H1 (cell line): ENCODE measurements around the gene PELI2. TPM values are rescaled to one million over a fixed set of nuclear protein-coding genes. Genes with fewer than 3 reads are reported as not detected.

Experiments
- CTCF ChIA-PET: fragments of 300-600 bp; sonication (Branson Sonifier 250); formaldehyde crosslinking; loops from one replicate; lab custom pipeline; 2021; ENCODE audit not compliant: partially characterized antibody; lab: Charles Lee
- POLR2A ChIA-PET: fragments of 300-600 bp; sonication (Branson Sonifier 250); formaldehyde crosslinking; loops from one replicate; lab custom pipeline; 2021; ENCODE audit warnings: inconsistent platforms; ENCODE audit not compliant: partially characterized antibody; lab: Charles Lee
- DNase-seq, 2 experiments: peaks; one replicate each; pipeline versions ENCODE4 v3.0.0 to v3.0.0-alpha.2; 2010 to 2022; ENCODE audit warnings: low spot score in 2 of 2, low read depth in 1 of 2, mixed read lengths in 1 of 2
- FAIRE-seq: peaks from 2 replicates; lab custom pipeline; 2011; peaks lifted over from hg19 to GRCh38; lab: Jason Lieb, UNC
- H2AFZ ChIP-seq: 2 replicates; pipeline ENCODE4 v1.8.1; 2012; ENCODE audit warnings: low read length, inconsistent platforms
- H2AK5ac ChIP-seq: 2 replicates; pipeline ENCODE4 v1.6.1; 2013; ENCODE audit warnings: low read depth, low read length
- H2BK120ac ChIP-seq: replicated peaks from 2 replicates; pipeline ENCODE3; 2013; ENCODE audit warnings: low read depth, low read length, inconsistent platforms
- H2BK12ac ChIP-seq: 2 replicates; pipeline ENCODE4 v1.6.1; 2013; ENCODE audit warnings: low read depth, low read length
- H2BK15ac ChIP-seq: 2 replicates; pipeline ENCODE4 v1.6.1; 2013; ENCODE audit warnings: low read length
- H2BK20ac ChIP-seq: 2 replicates; pipeline ENCODE4 v1.6.1; 2013; ENCODE audit warnings: low read length
- H2BK5ac ChIP-seq: 2 replicates; pipeline ENCODE4 v1.6.1; 2013; ENCODE audit warnings: low read depth, low read length
- H3K14ac ChIP-seq: 2 replicates; pipeline ENCODE4 v1.6.1; 2013; ENCODE audit warnings: inconsistent platforms; ENCODE audit not compliant: insufficient read length
- H3K18ac ChIP-seq: 2 replicates; pipeline ENCODE4 v1.6.1; 2013; ENCODE audit warnings: low read length; ENCODE audit errors: extremely low read depth
- H3K23ac ChIP-seq: 2 replicates; pipeline ENCODE4 v1.6.1; 2013; ENCODE audit warnings: inconsistent platforms; ENCODE audit not compliant: insufficient read length
- H3K23me2 ChIP-seq: 2 replicates; pipeline ENCODE4 v1.6.1; 2013; ENCODE audit warnings: low read depth, low read length
- H3K27ac ChIP-seq: 2 replicates; pipeline ENCODE4 v1.6.1; 2011; ENCODE audit warnings: low read depth, low read length, inconsistent platforms
- H3K27me3 ChIP-seq, 4 experiments: replicated peaks in 1 of 4; 1 replicate in 1 of 4; 2 replicates in 3 of 4; pipeline versions ENCODE4 v1.6.1 to v1.8.1; 2011 to 2013; ENCODE audit warnings: low read length in 3 of 4, mild to moderate bottlenecking in 3 of 4, inconsistent platforms in 2 of 4, mixed read lengths in 2 of 4, moderate library complexity in 1 of 4; ENCODE audit not compliant: control insufficient read depth in 3 of 4, insufficient read depth in 3 of 4; ENCODE audit errors: extremely low read depth in 1 of 4
- H3K36me3 ChIP-seq, 4 experiments: 2 replicates each; pipeline versions ENCODE4 v1.6.1 to v1.8.1; 2011 to 2013; ENCODE audit warnings: mild to moderate bottlenecking in 4 of 4, low read length in 3 of 4, moderate library complexity in 2 of 4, control low read depth in 1 of 4, inconsistent platforms in 1 of 4; ENCODE audit not compliant: insufficient read depth in 4 of 4, control insufficient read depth in 2 of 4
- H3K4ac ChIP-seq: replicated peaks from 2 replicates; pipeline ENCODE3; 2013; ENCODE audit warnings: low read length, low read depth, mixed read lengths, inconsistent platforms; ENCODE audit not compliant: insufficient read length
- H3K4me1 ChIP-seq, 4 experiments: replicated peaks in 1 of 4; 1 replicate in 1 of 4; 2 replicates in 3 of 4; pipeline versions ENCODE4 v1.6.1 to v1.8.1; 2011 to 2013; ENCODE audit warnings: low read length in 3 of 4, inconsistent platforms in 2 of 4, mixed read lengths in 1 of 4; ENCODE audit not compliant: insufficient read depth in 4 of 4, control insufficient read depth in 3 of 4
- H3K4me2 ChIP-seq, 2 experiments: 2 replicates each; pipeline versions ENCODE4 v1.6.1 to v1.8.1; 2011 to 2013; ENCODE audit warnings: low read depth in 2 of 2, low read length in 2 of 2, control low read depth in 1 of 2, inconsistent platforms in 1 of 2, mild to moderate bottlenecking in 1 of 2; ENCODE audit not compliant: insufficient read depth in 1 of 2
- H3K4me3 ChIP-seq, 4 experiments: fragments of 200-600, 300-600 bp in 1 of 4; sonication (generic), shearing (Covaris generic), sonication (Bioruptor Twin) in 1 of 4; 2 replicates each; pipeline versions ENCODE4 v1.5.1 to v1.8.1; 2011 to 2016; ENCODE audit warnings: low read length in 4 of 4, low read depth in 3 of 4, control low read depth in 2 of 4, inconsistent platforms in 2 of 4, mild to moderate bottlenecking in 2 of 4, mixed read lengths in 1 of 4, moderate library complexity in 1 of 4; ENCODE audit not compliant: insufficient read depth in 2 of 4; ENCODE audit errors: extremely low read depth in 1 of 4
- H3K56ac ChIP-seq: replicated peaks from 2 replicates; pipeline ENCODE3; 2013; ENCODE audit warnings: low read depth, mild to moderate bottlenecking, mixed read lengths, low read length, inconsistent platforms; ENCODE audit not compliant: insufficient read length
- H3K79me1 ChIP-seq: 2 replicates; pipeline ENCODE4 v1.6.1; 2013; ENCODE audit warnings: low read depth, low read length, control low read depth
- H3K79me2 ChIP-seq, 2 experiments: 2 replicates each; pipeline versions ENCODE4 v1.6.1 to v1.8.1; 2012 to 2013; ENCODE audit warnings: low read length in 2 of 2, mild to moderate bottlenecking in 2 of 2, inconsistent platforms in 1 of 2; ENCODE audit not compliant: insufficient read depth in 2 of 2, control insufficient read depth in 1 of 2
- H3K9ac ChIP-seq, 4 experiments: replicated peaks in 1 of 4; 1 replicate in 1 of 4; 2 replicates in 3 of 4; pipeline versions ENCODE4 v1.6.1 to v1.8.1; 2011 to 2013; ENCODE audit warnings: low read depth in 3 of 4, low read length in 3 of 4, control low read depth in 2 of 4, mild to moderate bottlenecking in 2 of 4, moderate library complexity in 2 of 4, inconsistent platforms in 1 of 4; ENCODE audit errors: extremely low read depth in 1 of 4
- H3K9me3 ChIP-seq, 2 experiments: 2 replicates each; pipeline versions ENCODE4 v1.6.1 to v1.8.1; 2012 to 2013; ENCODE audit warnings: mild to moderate bottlenecking in 2 of 2, moderate library complexity in 2 of 2, control low read depth in 1 of 2, inconsistent platforms in 1 of 2, low read depth in 1 of 2, low read length in 1 of 2, mixed read lengths in 1 of 2; ENCODE audit not compliant: insufficient read depth in 2 of 2
- H4K20me1 ChIP-seq, 2 experiments: replicated peaks in 1 of 2; 2 replicates each; pipeline versions ENCODE3 to v1.8.1; 2011 to 2013; ENCODE audit warnings: inconsistent platforms in 2 of 2, low read length in 2 of 2, mild to moderate bottlenecking in 1 of 2; ENCODE audit not compliant: insufficient read depth in 2 of 2, control insufficient read depth in 1 of 2
- H4K5ac ChIP-seq: 2 replicates; pipeline ENCODE4 v1.6.1; 2013; ENCODE audit warnings: low read length, low read depth, mixed read lengths, inconsistent platforms; ENCODE audit not compliant: insufficient read length
- H4K8ac ChIP-seq: 2 replicates; pipeline ENCODE4 v1.8.0; 2013; ENCODE audit warnings: mild to moderate bottlenecking, moderate library complexity, low read length, inconsistent platforms; ENCODE audit not compliant: insufficient read depth; ENCODE audit errors: extremely low read depth
- H4K91ac ChIP-seq: replicated peaks from 2 replicates; pipeline ENCODE3; 2013; ENCODE audit warnings: low read length, mixed read lengths, inconsistent platforms; ENCODE audit not compliant: insufficient read length
- BCL11A ChIP-seq, 2 experiments: IDR thresholded peaks; one replicate each; pipeline ENCODE4 v1.6.1; 2011; ENCODE audit warnings: low read depth in 2 of 2, low read length in 2 of 2, mild to moderate bottlenecking in 2 of 2
- CHD1 ChIP-seq: IDR thresholded peaks from 2 replicates; pipeline ENCODE4 v1.6.1; 2012; ENCODE audit warnings: low read depth, low read length, improper control_type of control experiment
- CREB1 ChIP-seq: IDR thresholded peaks from 2 replicates; pipeline ENCODE4 v1.6.1; 2012; ENCODE audit warnings: inconsistent platforms
- GABPA ChIP-seq: IDR thresholded peaks from 2 replicates; pipeline ENCODE4 v1.6.1; 2011; ENCODE audit warnings: mild to moderate bottlenecking, low read length, moderate library complexity, borderline replicate concordance; ENCODE audit not compliant: insufficient read depth
- KDM1A ChIP-seq: fragments of 200-600, 300-600 bp; sonication (generic); IDR thresholded peaks from 2 replicates; pipeline ENCODE4 v1.7.1; 2016; ENCODE audit warnings: mild to moderate bottlenecking, low read length, borderline replicate concordance
- KDM5A ChIP-seq: fragments of 200-600 bp; IDR thresholded peaks from 2 replicates; pipeline ENCODE4 v1.7.1; 2012; ENCODE audit warnings: mild to moderate bottlenecking, low read length, inconsistent platforms, mixed read lengths
- SP1 ChIP-seq: IDR thresholded peaks from 2 replicates; pipeline ENCODE4 v1.6.1; 2011; ENCODE audit warnings: low read depth, low read length
- YY1 ChIP-seq: IDR thresholded peaks from 2 replicates; pipeline ENCODE4 v1.6.1; 2011; ENCODE audit warnings: low read depth, mild to moderate bottlenecking, low read length
- WGBS, 2 experiments: shearing (Covaris generic) in 1 of 2; methylation state at CpG; one replicate each; pipeline versions ENCODE4 v1.1.6 to v1.1.7; 2013 to 2015; ENCODE audit warnings: low lambda C conversion rate in 2 of 2, mixed read lengths in 2 of 2, inconsistent platforms in 1 of 2, low coverage in 1 of 2, missing lambda C conversion rate in 1 of 2; ENCODE audit not compliant: insufficient replicate concordance in 2 of 2, insufficient coverage in 1 of 2, insufficient read length in 1 of 2; ENCODE audit errors: extremely low coverage in 1 of 2, missing lambda C conversion rate in 1 of 2; 5-methylcytosine and 5-hydroxymethylcytosine counted together
- polyA plus RNA-seq, 7 experiments: library from polyadenylated mRNA; depleted of rRNA in 3 of 7; stranded (reverse) in 5 of 7; unstranded in 2 of 7; fragments of >200 nt in 5 of 7; fragments of 200-250 nt in 2 of 7; gene quantifications; 1 replicate in 5 of 7; 2 replicates in 1 of 7; 4 replicates in 1 of 7; pipeline versions ENCODE4 v1.2.1 to v1.2.3, GENCODE V29; 2011 to 2013; ENCODE audit warnings: missing spikeins in 2 of 7, mixed read lengths in 2 of 7
- total RNA-seq: library from RNA; stranded (reverse); fragmentation: NEBNext Ultra II Directional; extraction: Animal tissue kit (Norgen Biotek cat#: 25700); gene quantifications from 2 replicates; pipeline ENCODE4 v1.2.1, GENCODE V29; 2021

PELI2 gene
- total and polyA plus RNA-seq, 2 of the 8 experiments (the other 6 are each of a cell fraction or from before 2014, with no cell fraction given), result 14.6 to 25.7 TPM

- H3K27me3 ChIP-seq, result no peaks in the 10 kb centered on the region
- no peak overlapping the region for H3K4me2 ChIP-seq
- H3K14ac ChIP-seq, result no peak overlapping the region
- no peaks in the 10 kb centered on the region for H3K23me2 ChIP-seq
- DNase-seq, result no peak
- H2BK120ac ChIP-seq, result no peak overlapping the region
- no peak overlapping the region for H3K23ac ChIP-seq
- no peak overlapping the region for H2BK20ac ChIP-seq
- H3K9ac ChIP-seq, result no peak overlapping the region
- no peak overlapping the region for H4K91ac ChIP-seq
- no peak overlapping the region for H4K8ac ChIP-seq
- no peak overlapping the region for H2AK5ac ChIP-seq
- H3K79me1 ChIP-seq, result no peaks in the 10 kb centered on the region
- H3K4me1 ChIP-seq, result no peaks in the 10 kb centered on the region
- H4K5ac ChIP-seq, result no peak overlapping the region
- H3K4ac ChIP-seq, result no peak overlapping the region
- TF ChIP-seq YY1 (no peak), KDM1A (no peak), KDM5A (no peak), CHD1 (no peak), SP1 (no peak), GABPA (no peak), CREB1 (no peak), BCL11A (IDR thresholded peaks at IDR 0.05; ENCODE audit: low read depth in 2 of 2, low read length in 2 of 2) (no peak)
- H3K79me2 ChIP-seq, result no peaks in the 10 kb centered on the region
- WGBS, 2 experiments, result 100% methylated on average over 1 of the region's 1 CpG; no CpG with 5 or more reads in 1 of the 2 experiments
- no peak overlapping the region for H3K18ac ChIP-seq
- ChIA-PET CTCF (interaction anchor here (0.7 to 4.3 kb wide), 13 partner anchors 11 to 675 kb away, joined by 3 to 26 read pairs (median 3); no protein-coding TSS in a partner anchor), POLR2A (interaction anchor here (0.7 kb wide), 1 partner anchor 150 kb away, joined by 3 read pairs; no protein-coding TSS in a partner anchor)
- H2BK15ac ChIP-seq, result no peak overlapping the region
- no peak overlapping the region for H3K4me3 ChIP-seq
- no peaks in the 10 kb centered on the region for H4K20me1 ChIP-seq
- H2BK12ac ChIP-seq, result no peak overlapping the region
- no peak for FAIRE-seq
- H3K27ac ChIP-seq, result no peak overlapping the region
- no peak overlapping the region for H3K56ac ChIP-seq
- H3K9me3 ChIP-seq, result no peaks in the 10 kb centered on the region
- H2AFZ ChIP-seq, result no peak overlapping the region
- no peaks in the 10 kb centered on the region for H3K36me3 ChIP-seq
- H2BK5ac ChIP-seq, result no peak overlapping the region
Observed at GRCh38 chr14:56340932-56341331, 222.7 kb downstream of the PELI2 start.
